GM12878 (cell line): ENCODE results near the gene AHNAK. TPM values are rescaled to one million over a fixed set of nuclear protein-coding genes. Genes with fewer than 3 reads are reported as not detected.

ENCODE experiments used
- BHLHE40 ChIP-seq, 2 experiments: fragments of 450-650 bp in 1 of 2; IDR thresholded peaks; 2 replicates each; pipeline ENCODE4 v1.6.1; 2011 to 2017; ENCODE audit warnings: low read depth in 2 of 2, borderline replicate concordance in 1 of 2, improper control_type of control experiment in 1 of 2, low read length in 1 of 2, mild to moderate bottlenecking in 1 of 2
- CBX3 ChIP-seq: fragments of 200-600 bp; sonication (generic); IDR thresholded peaks from 2 replicates; pipeline ENCODE4 v1.6.1; 2016; ENCODE audit warnings: low read depth, borderline replicate concordance
- EGR1 ChIP-seq, 2 experiments: IDR thresholded peaks; 1 replicate in 1 of 2; 2 replicates in 1 of 2; pipeline ENCODE4 v1.6.1; 2011 to 2012; ENCODE audit warnings: low read depth in 2 of 2, low read length in 2 of 2, borderline replicate concordance in 1 of 2, mild to moderate bottlenecking in 1 of 2, moderate library complexity in 1 of 2
- HDAC6 ChIP-seq: fragments of 200-600 bp; sonication (generic); IDR thresholded peaks from one replicate; pipeline ENCODE4 v1.8.0; 2017; ENCODE audit warnings: antibody characterized with exemption; ENCODE audit not compliant: unreplicated experiment
- LARP7 ChIP-seq: fragments of 450-650 bp; IDR thresholded peaks from 2 replicates; pipeline ENCODE4 v1.6.1; 2017; ENCODE audit warnings: mild to moderate bottlenecking
- MTA3 ChIP-seq: IDR thresholded peaks from 2 replicates; pipeline ENCODE4 v1.6.1; 2012; ENCODE audit warnings: low read length, inconsistent platforms, borderline replicate concordance
- PAX5 ChIP-seq: IDR thresholded peaks from 2 replicates; pipeline ENCODE4 v1.6.1; 2011; ENCODE audit warnings: low read depth, low read length, borderline replicate concordance
- POLR2A ChIP-seq: IDR thresholded peaks from 2 replicates; pipeline ENCODE4 v1.6.1; 2011; ENCODE audit warnings: low read depth, mild to moderate bottlenecking, low read length
- polyA plus RNA-seq, 11 experiments: library from polyadenylated mRNA; depleted of rRNA in 4 of 11; unstranded in 6 of 11; stranded (reverse) in 5 of 11; fragments of >200 nt; fragmentation: Nextera tagmentation in 4 of 11; fragmentation: Illumina TruSeq in 1 of 11; extraction: Ambion mirVana in 4 of 11; extraction: Trizol in 1 of 11; gene quantifications; 1 replicate in 1 of 11; 2 replicates in 10 of 11; pipeline versions ENCODE4 v1.2.1 to v1.2.3, GENCODE V29; 2011 to 2016; ENCODE audit warnings: inconsistent platforms in 2 of 11, missing spikeins in 2 of 11, low read depth in 1 of 11
- total RNA-seq, 4 experiments: library from RNA; depleted of rRNA in 3 of 4; stranded (reverse); fragments of >200 nt in 3 of 4; fragmentation: Illumina TruSeq in 1 of 4; extraction: Trizol in 1 of 4; gene quantifications; 2 replicates each; pipeline versions ENCODE4 v1.2.1 to v1.2.3, GENCODE V29; 2013 to 2021
- TF ChIP-seq, protein P1 (sequence below): fragments of 450-650 bp; conservative IDR thresholded peaks from 2 replicates; pipeline ENCODE4 v1.6.1; 2017; ENCODE audit warnings: mild to moderate bottlenecking, moderate library complexity

The AHNAK gene
- total and polyA plus RNA-seq, 10 of the 15 experiments (the other 5 are each of a cell fraction or from before 2014, with no cell fraction given) = 0.76 to 90.3 (median 19.4) TPM

DNA sequence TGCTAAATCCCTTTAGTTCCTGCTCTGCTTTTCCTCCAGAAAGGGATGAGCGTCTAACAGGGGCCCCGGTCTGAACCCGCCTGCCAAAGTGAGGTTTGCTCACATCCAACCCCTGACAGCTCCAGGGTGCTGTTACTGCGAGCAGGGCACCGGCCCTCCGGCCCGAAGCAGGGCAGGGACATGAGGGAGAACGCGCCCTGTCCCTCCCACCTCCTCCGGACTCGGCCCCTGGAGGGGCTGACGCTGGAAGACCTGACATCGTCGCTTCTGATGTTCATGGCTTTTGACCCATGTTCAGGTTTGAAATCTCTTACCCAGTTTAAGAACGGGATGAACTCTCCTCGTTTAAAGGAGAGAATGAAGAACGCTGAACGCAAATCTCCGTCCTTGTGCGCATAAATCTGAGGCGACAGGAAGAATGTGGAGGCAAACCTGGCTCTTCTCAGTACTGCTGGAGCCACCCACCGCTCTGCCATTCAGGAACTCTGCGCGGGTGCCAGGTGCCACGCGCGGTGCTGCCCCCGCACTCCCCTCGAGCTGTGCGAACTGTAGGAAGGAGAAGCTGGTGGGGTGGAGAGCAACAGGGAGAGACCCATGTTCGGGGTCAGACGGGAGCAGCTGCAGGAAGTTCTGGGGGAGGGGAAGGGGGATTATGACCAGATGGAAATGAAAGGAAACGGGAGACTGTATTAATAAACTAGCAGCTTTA is 27.9 kb upstream of the AHNAK start (continued):
- TF ChIP-seq, protein P1, sequence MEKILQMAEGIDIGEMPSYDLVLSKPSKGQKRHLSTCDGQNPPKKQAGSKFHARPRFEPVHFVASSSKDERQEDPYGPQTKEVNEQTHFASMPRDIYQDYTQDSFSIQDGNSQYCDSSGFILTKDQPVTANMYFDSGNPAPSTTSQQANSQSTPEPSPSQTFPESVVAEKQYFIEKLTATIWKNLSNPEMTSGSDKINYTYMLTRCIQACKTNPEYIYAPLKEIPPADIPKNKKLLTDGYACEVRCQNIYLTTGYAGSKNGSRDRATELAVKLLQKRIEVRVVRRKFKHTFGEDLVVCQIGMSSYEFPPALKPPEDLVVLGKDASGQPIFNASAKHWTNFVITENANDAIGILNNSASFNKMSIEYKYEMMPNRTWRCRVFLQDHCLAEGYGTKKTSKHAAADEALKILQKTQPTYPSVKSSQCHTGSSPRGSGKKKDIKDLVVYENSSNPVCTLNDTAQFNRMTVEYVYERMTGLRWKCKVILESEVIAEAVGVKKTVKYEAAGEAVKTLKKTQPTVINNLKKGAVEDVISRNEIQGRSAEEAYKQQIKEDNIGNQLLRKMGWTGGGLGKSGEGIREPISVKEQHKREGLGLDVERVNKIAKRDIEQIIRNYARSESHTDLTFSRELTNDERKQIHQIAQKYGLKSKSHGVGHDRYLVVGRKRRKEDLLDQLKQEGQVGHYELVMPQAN = peak; percentile 78; the same call in 1 of the 2 replicates
- TF ChIP-seq BHLHE40 (IDR thresholded peaks at IDR 0.05; ENCODE audit: borderline replicate concordance in 1 of 2, low read depth in 2 of 2, low read length in 1 of 2) (no peak), LARP7 (peak; percentile 75), EGR1 (IDR thresholded peaks at IDR 0.05; ENCODE audit: borderline replicate concordance in 1 of 2, low read depth in 2 of 2, low read length in 2 of 2) (0 out of 3 replicates have a peak, but pooled peaks of 1 of the 2 experiments have one; percentile 18), PAX5 (no peak), HDAC6 (peak; percentile 44), MTA3 (peak; percentile 85; the same call in 1 of the 2 replicates), CBX3 (no peak), POLR2A (peak; percentile 61)
